Smooth muscle cell (in vitro differentiated cells): ENCODE measurements around the gene PPP1R14C. TPM values are rescaled to one million over a fixed set of nuclear protein-coding genes. Genes with fewer than 3 reads are reported as not detected.
A peak's percentile ranks its signal among the peaks of the same experiment; 100 is the strongest.

Source experiments
- DNase-seq: peaks from one replicate; lab custom pipeline; 2025; ENCODE audit not compliant: unreplicated experiment; lab: John Stamatoyannopoulos, UW
- H2AFZ ChIP-seq: fragments of 200-600 bp; sonication (generic); 2 replicates; pipeline ENCODE4 v1.6.0; 2016; ENCODE audit warnings: antibody characterized with exemption, low read depth, mild to moderate bottlenecking
- H3F3A ChIP-seq: fragments of 200-600 bp; sonication (generic); 2 replicates; pipeline ENCODE4 v1.6.0; 2017; ENCODE audit warnings: antibody characterized with exemption, low read depth
- H3K27ac ChIP-seq: fragments of 200-600 bp; sonication (generic); 2 replicates; pipeline ENCODE4 v1.5.1; 2016; ENCODE audit warnings: low read depth, mild to moderate bottlenecking
- H3K27me3 ChIP-seq: fragments of 200-600 bp; sonication (generic); 2 replicates; pipeline ENCODE4 v1.6.1; 2016; ENCODE audit warnings: low read depth, mild to moderate bottlenecking
- H3K36me3 ChIP-seq: fragments of 200-600 bp; sonication (generic); 2 replicates; pipeline ENCODE4 v1.5.1; 2016; ENCODE audit warnings: low read depth
- H3K4me1 ChIP-seq: fragments of 200-600 bp; sonication (generic); 2 replicates; pipeline ENCODE4 v1.5.1; 2016; ENCODE audit warnings: low read depth
- H3K4me2 ChIP-seq: fragments of 200-600 bp; sonication (generic); 2 replicates; pipeline ENCODE4 v1.6.0; 2016; ENCODE audit warnings: mild to moderate bottlenecking
- H3K4me3 ChIP-seq: fragments of 200-600 bp; sonication (generic); 2 replicates; pipeline ENCODE4 v1.5.1; 2016; ENCODE audit warnings: mild to moderate bottlenecking
- H3K79me2 ChIP-seq: fragments of 200-600 bp; sonication (generic); 2 replicates; pipeline ENCODE4 v1.6.0; 2016; ENCODE audit warnings: low read depth, mild to moderate bottlenecking
- H3K9ac ChIP-seq: fragments of 200-600 bp; sonication (generic); 2 replicates; pipeline ENCODE4 v1.6.0; 2016; ENCODE audit warnings: low read depth
- H3K9me3 ChIP-seq: fragments of 200-600 bp; sonication (generic); replicated peaks from 2 replicates; pipeline ENCODE4 v1.5.1; 2016; ENCODE audit warnings: low read depth
- H4K20me1 ChIP-seq: fragments of 200-600 bp; sonication (generic); 2 replicates; pipeline ENCODE4 v1.6.0; 2016; ENCODE audit warnings: low read depth
- CTCF ChIP-seq: fragments of 200-600 bp; sonication (generic); IDR thresholded peaks from 2 replicates; pipeline ENCODE4 v1.5.1; 2017; ENCODE audit warnings: borderline replicate concordance, mild to moderate bottlenecking, antibody characterized with exemption; ENCODE audit not compliant: insufficient read depth, poor library complexity, severe bottlenecking
- WGBS: methylation state at CpG from one replicate; pipeline ENCODE4 v1.1.7; 2016; ENCODE audit warnings: low lambda C conversion rate; 5-methylcytosine and 5-hydroxymethylcytosine counted together
- polyA plus RNA-seq: library from polyadenylated mRNA; unstranded; fragments of >200 nt; fragmentation: Nextera tagmentation; extraction: Ambion mirVana; gene quantifications from 2 replicates; pipeline ENCODE4 v1.2.1, GENCODE V29; 2016
- total RNA-seq: library from RNA; depleted of rRNA; stranded (reverse); fragments of >200 nt; gene quantifications from 2 replicates; pipeline ENCODE4 v1.2.3, GENCODE V29; 2014

The PPP1R14C gene
- total and polyA plus RNA-seq, 2 experiments from 2014 or later, result 2.6 to 7.9 TPM

GRCh38 chr6:150293423-150294173 is 150.8 kb downstream of the PPP1R14C start:
- H2AFZ ChIP-seq, result no peak overlapping the region
- no peaks in the 10 kb centered on the region for H3K27me3 ChIP-seq
- peak overlapping the region; percentile 88 for H3K27ac ChIP-seq
- no peaks in the 10 kb centered on the region for H3K4me1 ChIP-seq
- no peak for TF ChIP-seq CTCF
- H3K4me2 ChIP-seq, result peak overlapping the region; percentile 18
- H3K4me3 ChIP-seq, result no peak overlapping the region
- no peaks in the 10 kb centered on the region for H3K79me2 ChIP-seq
- no peaks in the 10 kb centered on the region for H3K9me3 ChIP-seq
- H3F3A ChIP-seq, result peaks cover 10% of the 10 kb centered on the region
- no peaks in the 10 kb centered on the region for H3K36me3 ChIP-seq
- no peaks in the 10 kb centered on the region for H4K20me1 ChIP-seq
- WGBS, result 12% methylated on average over 2 of the region's 2 CpGs
- H3K9ac ChIP-seq, result peak overlapping the region; percentile 55
- no peak for DNase-seq

GRCh38 chr6:150296890-150297289 is 154.0 kb downstream of the PPP1R14C start:
- WGBS, result 85% methylated on average over 2 of the region's 2 CpGs
- peak overlapping the region; percentile 13 for H3K27ac ChIP-seq
- no peak for TF ChIP-seq CTCF
- no peak for DNase-seq
- no peaks in the 10 kb centered on the region for H3K36me3 ChIP-seq
- no peaks in the 10 kb centered on the region for H4K20me1 ChIP-seq
- H3K4me3 ChIP-seq, result no peak overlapping the region
- no peaks in the 10 kb centered on the region for H3K4me1 ChIP-seq
- no peaks in the 10 kb centered on the region for H3K79me2 ChIP-seq
- no peaks in the 10 kb centered on the region for H3K27me3 ChIP-seq
- no peaks in the 10 kb centered on the region for H3K9me3 ChIP-seq
- H3F3A ChIP-seq, result peaks cover 10% of the 10 kb centered on the region
- no peak overlapping the region for H3K9ac ChIP-seq
- no peak overlapping the region for H2AFZ ChIP-seq
- H3K4me2 ChIP-seq, result no peak overlapping the region

GRCh38 chr6:150297327-150298029 is 154.6 kb downstream of the PPP1R14C start:
- no peak for TF ChIP-seq CTCF
- DNase-seq, result no peak
- Histone ChIP-seq H2AFZ (no peak overlapping the region), H3K4me1 (no peaks in the 10 kb centered on the region), H3K27me3 (no peaks in the 10 kb centered on the region), H3K36me3 (no peaks in the 10 kb centered on the region), H3K4me3 (no peak overlapping the region), H3K4me2 (no peak overlapping the region), H3F3A (peaks cover 10% of the 10 kb centered on the region), H3K9ac (no peak overlapping the region), H4K20me1 (no peaks in the 10 kb centered on the region), H3K27ac (peak overlapping the region; percentile 48), H3K9me3 (no peaks in the 10 kb centered on the region), H3K79me2 (no peaks in the 10 kb centered on the region)
- WGBS, result 72% methylated on average over 3 of the region's 3 CpGs
